KOPT-K1 (cell line): ENCODE data around the gene LAMB4.

ENCODE experiments used
- H3K27ac ChIP-seq: fragments of 200-600 bp; sonication (generic); 2 replicates; pipeline ENCODE4 v1.5.1; 2016; ENCODE audit warnings: antibody characterized with exemption, mild to moderate bottlenecking, low read depth, low read length; ENCODE audit not compliant: poor library complexity, severe bottlenecking
- H3K36me3 ChIP-seq: fragments of 200-600 bp; sonication (generic); 2 replicates; pipeline ENCODE4 v1.5.1; 2017; ENCODE audit warnings: antibody characterized with exemption, mild to moderate bottlenecking, low read length, moderate library complexity; ENCODE audit not compliant: insufficient read depth
- H3K9me3 ChIP-seq: fragments of 200-600 bp; sonication (generic); 2 replicates; pipeline ENCODE4 v1.5.1; 2017; ENCODE audit warnings: antibody characterized with exemption, low read length, mild to moderate bottlenecking; ENCODE audit not compliant: insufficient read depth, poor library complexity, severe bottlenecking

Gene LAMB4

DNA sequence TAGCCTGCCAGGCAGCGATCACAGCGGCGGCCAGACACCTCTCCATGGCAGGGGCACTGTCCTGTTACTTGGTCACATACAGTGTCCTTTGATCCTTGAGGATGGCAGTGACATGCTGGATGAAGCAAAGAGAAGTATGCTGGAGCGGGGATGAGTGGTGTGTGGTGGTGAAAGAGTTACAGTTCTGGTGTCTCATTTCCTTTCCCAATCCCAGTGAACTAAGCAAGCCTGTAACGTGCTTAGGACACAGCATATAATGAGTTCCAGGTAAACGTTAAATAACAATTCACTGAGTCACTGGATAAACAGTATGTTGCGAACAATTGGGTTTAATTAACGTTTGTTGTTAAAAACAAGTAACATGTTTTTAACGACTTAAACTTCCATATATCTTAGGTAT, 63.7 kb downstream of the LAMB4 start:
- Histone ChIP-seq H3K27ac (no peak overlapping the region), H3K36me3 (no peaks in the 10 kb centered on the region), H3K9me3 (no peaks in the 10 kb centered on the region)

DNA sequence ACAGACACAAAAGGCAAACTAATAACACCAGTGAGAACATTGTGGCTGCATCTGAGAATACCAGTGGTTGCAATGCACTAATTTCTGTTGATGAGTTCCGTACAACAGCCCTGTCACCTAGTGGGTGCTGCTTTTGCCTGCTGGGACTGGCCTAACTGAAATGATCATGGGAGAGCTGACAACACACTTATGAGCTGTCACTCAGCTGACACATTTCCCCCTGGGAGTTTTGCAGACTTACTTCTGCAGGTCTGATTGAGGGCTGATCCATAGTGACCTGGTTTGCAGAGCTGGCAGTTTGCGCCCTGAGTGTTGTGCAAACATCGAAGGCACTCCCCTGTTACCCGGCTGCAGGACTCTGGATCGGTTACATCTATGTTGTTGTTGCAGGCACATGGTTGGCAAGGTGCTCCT, 66.6 kb downstream of the LAMB4 start:
- H3K36me3 ChIP-seq = no peaks in the 10 kb centered on the region

DNA sequence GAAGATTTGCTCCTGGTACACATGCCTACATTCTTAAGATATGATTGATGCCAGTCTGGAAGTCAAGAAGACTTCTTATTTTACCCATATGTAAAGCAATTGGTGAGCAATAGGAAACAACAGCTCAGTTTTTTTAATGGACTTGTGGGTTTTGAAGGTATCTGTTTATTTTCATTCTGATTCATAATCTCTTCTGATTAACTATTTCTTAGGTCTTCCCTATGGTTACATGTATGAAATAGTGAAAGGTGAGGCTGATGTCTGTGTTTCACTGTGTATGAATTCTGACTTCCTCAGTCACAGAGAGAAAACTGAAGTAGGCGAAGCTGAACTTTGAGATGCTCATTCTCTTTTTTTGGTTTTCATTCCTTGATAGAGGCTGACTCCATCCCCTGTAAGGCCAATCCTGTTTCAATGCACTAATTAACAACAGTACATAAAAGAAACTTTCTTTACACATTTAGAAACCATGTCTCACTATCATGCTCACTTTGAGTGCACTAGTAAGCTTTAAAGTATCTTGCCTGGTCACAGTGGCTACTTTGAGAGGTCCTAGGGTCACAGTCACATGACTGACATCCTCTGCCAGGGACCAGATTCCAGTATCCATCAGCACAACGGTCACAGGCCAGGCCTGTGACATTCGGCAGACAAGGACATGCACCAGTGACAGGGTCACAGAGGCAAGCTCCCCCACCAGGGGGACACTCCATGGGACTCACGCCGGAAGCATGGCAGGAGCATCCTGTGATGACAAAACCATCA, 67.7 kb downstream of the LAMB4 start:
- Histone ChIP-seq H3K9me3 (no peaks in the 10 kb centered on the region), H3K27ac (no peak overlapping the region), H3K36me3 (no peaks in the 10 kb centered on the region)

More for the DNA sequence above, 66.6 kb downstream of the LAMB4 start:
- no peaks in the 10 kb centered on the region for H3K9me3 ChIP-seq
- H3K27ac ChIP-seq = no peak overlapping the region

DNA sequence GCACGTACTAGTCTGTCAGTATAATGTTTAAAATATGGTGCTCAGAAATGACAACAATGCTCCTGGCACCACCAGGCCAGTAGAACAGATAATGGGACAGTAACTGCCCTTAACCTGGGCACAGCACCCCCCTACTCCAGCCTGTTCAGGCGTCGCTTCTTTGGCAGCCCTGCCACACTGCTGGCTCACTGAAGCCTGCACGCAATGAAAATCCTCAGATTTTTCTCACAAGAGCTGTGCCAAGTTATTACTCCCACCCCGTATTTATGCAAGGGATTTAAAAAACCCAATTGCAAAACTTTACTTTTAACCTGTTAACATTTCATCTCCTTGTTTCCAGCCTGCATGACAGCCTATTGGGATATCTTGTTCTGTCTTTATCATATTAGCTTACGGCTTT, 70.6 kb downstream of the LAMB4 start:
- H3K27ac ChIP-seq = no peak overlapping the region
- no peaks in the 10 kb centered on the region for H3K9me3 ChIP-seq
- no peaks in the 10 kb centered on the region for H3K36me3 ChIP-seq

DNA sequence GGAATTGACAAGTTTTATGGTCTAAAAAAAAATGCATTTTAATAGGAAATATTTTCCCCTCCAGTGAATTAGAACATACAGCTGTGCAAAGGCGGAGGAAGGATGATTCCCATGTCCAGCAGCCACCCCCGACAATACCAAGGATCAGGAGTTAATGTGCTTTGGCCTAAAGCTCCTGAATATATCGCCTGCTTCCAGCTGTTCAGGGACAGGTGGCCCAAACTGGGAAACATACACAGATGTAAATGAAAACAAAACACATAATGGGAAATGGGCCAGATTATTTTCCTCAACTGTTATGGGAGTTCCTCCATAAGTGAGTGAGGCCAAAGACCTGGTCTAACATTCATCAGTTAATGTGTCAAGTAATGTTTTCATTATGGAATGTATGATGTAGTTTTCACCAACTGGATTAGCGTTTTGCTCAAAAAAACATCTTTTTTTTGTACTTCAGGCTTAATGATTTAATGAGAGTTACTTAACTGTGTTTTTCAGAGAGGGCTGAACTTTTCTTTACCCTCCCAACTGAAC, 72.1 kb downstream of the LAMB4 start:
- Histone ChIP-seq H3K36me3 (no peaks in the 10 kb centered on the region), H3K9me3 (no peaks in the 10 kb centered on the region), H3K27ac (no peak overlapping the region)

DNA sequence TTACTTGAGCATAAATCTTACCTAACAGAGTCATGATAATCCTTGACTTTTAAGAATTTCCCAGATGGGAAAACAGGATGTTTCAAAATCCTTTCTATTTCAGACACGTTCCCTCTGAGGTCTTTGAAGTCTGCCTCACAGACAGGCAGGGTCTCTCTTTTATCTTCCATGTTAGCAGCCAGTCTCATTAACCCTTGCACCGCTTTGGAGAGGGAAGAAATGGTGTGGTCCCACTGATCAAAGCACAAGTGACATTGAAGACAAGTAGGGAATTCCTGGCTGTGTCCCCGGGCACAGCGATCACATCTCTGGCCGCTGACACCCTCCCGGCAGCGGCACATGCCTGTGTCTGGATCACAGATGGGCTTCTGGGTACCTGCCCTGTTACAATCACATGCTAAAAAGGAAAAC, 74.5 kb downstream of the LAMB4 start:
- Histone ChIP-seq H3K9me3 (no peaks in the 10 kb centered on the region), H3K36me3 (no peaks in the 10 kb centered on the region), H3K27ac (no peak overlapping the region)

DNA sequence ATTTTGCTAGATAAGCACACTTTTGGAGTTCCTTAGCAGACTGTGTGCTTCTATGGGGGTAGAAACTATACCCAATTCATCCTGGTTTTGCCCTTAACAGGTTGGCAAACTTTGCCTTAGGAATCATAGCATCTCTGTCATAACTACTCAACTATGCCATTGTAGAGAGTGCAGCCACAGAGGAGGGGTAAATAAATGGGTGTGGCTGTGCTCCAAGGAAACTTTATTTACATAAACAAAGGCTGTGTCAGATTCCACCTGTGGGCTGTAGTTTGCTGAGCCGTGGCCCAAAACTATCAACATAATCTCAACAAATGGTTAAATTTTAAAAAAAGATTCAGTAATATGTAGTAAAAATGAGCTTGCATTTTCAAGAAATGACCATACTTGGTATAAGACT, 75.6 kb downstream of the LAMB4 start:
- Histone ChIP-seq H3K9me3 (no peaks in the 10 kb centered on the region), H3K27ac (no peak overlapping the region), H3K36me3 (no peaks in the 10 kb centered on the region)

DNA sequence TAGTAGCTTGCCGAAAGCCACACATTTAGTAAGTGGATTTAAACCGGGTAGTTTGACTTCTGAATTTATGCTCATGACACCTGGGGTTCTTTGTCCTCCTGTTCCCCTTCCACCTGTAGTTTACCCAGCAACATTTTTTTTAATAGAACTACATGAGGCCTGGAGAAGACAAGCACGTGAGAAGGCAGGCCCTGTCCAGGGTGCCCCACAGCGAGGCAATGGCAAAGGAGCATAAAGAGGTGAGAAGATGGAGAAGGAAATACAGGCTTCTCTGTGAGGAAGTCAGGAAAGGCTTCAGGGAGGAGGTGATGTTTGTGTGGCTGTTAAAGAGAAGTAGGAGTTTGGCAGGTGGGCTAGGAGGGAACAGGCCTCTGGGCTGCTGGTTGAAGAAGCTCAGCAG, 76.9 kb downstream of the LAMB4 start:
- Histone ChIP-seq H3K27ac (no peak overlapping the region), H3K9me3 (no peaks in the 10 kb centered on the region), H3K36me3 (no peaks in the 10 kb centered on the region)

DNA sequence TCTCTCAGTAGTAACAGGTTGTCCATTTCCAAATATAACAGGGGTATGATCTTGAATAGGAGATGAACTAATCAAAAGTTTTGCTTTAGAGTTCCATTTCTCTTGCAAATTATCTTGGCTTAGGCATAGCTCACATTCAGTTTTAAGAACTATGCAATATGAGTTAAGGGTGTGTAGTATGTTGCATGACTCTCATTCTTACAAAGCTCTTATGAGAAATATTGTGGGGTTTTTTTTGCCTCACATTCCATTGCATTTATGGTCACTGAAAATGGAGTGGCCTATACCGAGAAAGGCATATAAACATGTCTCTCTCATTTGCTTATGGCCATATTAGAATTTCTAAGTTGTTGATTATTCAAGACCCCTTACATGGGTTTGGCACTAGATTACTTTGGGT, 78.7 kb downstream of the LAMB4 start:
- Histone ChIP-seq H3K9me3 (no peaks in the 10 kb centered on the region), H3K36me3 (no peaks in the 10 kb centered on the region), H3K27ac (no peak overlapping the region)

DNA sequence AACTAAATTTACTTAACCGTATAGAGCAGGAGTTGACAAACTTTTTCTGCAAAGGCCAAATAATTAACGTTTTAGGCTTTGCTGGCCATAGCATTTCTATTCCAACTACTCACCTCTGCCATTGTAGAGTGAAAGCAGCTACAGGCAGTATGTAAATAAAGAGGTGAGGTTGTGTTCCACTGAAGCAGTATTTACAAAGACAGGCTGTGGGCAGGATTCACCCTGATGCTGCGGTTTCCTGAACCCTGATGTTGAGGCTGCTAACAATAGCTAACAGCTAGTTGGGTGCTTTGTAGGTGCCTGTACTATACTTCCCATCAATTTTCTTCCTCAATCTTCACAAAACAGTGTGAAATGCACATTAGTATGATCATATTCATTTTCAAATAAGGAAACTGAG, 80.2 kb downstream of the LAMB4 start:
- Histone ChIP-seq H3K27ac (no peak overlapping the region), H3K9me3 (no peaks in the 10 kb centered on the region), H3K36me3 (no peaks in the 10 kb centered on the region)

DNA sequence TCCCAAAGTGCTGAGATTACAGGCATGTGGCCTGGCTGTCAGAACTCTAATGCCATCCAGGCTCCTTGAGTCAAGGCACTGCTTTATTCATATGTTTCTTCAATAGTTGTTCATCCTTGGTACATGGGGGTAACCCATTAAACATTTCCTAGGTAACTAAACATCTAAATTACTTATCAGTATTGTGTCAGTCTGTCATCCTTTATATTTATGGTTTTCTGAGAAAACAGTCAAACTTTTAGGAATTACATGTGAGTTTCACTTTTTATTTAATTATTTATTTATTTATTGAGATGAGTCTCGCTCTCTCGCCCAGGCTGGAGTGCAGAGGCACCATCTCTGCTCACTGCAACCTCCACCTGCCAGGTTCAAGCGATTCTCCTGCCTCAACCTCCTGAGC, 81.7 kb downstream of the LAMB4 start:
- H3K9me3 ChIP-seq = no peaks in the 10 kb centered on the region
- H3K27ac ChIP-seq = no peak overlapping the region
- no peaks in the 10 kb centered on the region for H3K36me3 ChIP-seq

DNA sequence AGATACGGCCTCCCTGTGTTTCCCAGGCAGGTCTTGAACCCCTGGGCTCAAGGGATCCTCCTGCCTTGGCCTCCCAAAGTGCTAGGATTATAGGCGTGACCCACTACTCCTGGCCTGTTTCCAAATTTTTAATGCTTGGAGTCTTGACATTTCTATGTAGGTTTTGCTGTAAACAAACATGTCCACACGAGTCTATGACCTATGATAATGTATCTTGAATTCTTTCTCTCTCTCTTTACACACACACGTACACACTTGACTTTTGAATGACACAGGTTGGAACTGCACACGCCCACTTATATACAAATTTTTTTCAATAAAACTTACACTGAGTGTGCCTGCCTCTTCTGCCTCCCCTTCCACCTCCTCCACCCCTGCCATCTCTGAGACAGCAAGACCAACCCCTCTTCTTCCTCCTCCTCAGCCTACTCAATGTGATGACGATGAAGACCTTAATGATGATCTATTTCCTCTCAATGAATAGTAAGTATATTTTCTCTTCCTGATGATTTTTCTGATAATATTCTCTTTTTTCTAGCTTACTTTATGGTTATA, 83.1 kb downstream of the LAMB4 start:
- Histone ChIP-seq H3K9me3 (no peaks in the 10 kb centered on the region), H3K27ac (no peak overlapping the region), H3K36me3 (no peaks in the 10 kb centered on the region)

DNA sequence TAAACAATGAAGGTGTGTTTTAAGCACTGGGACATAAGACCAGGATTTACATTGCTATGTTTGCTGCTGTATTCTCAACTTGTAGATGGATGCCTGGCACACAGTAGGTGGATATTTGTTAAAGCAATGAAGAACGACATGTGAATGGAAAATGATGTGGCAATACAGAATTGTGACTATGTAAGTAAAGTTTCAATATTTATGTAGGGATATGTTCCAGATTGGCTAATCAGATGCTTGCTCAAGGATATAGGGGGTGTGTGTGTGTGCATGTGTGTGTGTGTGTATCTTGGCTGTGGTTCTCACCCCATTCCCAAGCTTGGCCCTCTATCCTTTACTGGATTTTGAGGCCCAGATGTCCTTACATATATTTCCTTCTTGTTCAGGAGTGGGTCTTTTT, 84.5 kb downstream of the LAMB4 start:
- Histone ChIP-seq H3K27ac (no peak overlapping the region), H3K9me3 (no peaks in the 10 kb centered on the region), H3K36me3 (no peaks in the 10 kb centered on the region)

DNA sequence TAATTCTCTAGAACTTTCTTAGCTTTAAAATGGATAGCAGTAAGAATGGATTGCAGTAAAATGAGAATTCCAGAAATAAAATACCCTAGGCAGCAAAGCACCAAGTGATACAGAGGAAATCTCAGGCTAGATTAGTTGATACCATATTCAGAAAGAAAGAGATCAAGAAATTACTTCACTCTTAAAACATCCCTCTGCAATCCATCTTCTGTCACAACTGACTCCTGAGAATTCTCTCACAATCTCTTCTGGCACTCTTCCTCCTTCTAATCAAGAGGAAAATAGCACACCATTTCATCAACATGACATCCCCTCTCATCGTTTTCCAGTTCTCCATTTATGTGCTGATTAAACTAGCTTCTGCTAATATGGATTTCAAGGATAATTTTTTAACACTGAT, 85.0 kb downstream of the LAMB4 start:
- H3K36me3 ChIP-seq = no peaks in the 10 kb centered on the region
- H3K27ac ChIP-seq = no peak overlapping the region
- no peaks in the 10 kb centered on the region for H3K9me3 ChIP-seq

DNA sequence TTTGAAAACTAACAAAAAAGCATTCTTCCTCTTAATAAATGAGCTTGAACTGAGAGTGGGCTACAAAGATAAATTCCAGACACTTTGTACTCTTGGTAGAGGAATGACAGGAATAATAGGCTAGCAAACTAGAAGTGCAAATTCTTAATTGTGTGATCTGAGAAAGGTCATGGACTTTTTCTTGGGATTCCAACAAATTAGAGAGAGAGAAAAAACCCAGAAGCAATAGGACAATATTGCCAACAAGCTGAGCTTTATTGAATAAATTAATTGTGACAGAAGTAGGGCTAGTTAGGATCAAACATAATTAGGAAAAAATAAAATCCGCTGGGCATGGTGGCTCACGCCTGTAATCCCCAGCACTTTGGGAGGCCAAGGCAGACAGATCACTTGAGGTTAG, 85.8 kb downstream of the LAMB4 start:
- Histone ChIP-seq H3K27ac (no peak overlapping the region), H3K36me3 (no peaks in the 10 kb centered on the region)

DNA sequence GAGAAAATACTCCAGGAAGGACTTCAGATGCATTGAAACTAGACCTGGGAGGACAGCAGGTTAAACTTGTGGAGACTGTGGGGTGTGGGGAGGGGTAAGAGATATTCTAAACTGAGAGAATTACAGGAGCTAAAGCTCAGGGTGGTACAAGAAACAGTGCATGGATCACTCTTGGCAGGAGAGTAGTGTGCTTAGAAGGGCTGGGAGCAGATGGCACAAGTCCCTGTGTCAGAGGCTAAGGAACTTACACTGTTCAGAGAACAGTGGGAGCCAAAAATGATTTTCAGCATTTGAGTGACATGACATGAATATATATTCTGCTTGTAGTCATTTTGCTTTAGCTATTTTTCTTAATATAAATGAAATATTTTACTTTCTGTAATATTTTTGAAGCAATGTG, 91.2 kb downstream of the LAMB4 start:
- Histone ChIP-seq H3K36me3 (no peaks in the 10 kb centered on the region), H3K27ac (no peak overlapping the region), H3K9me3 (no peaks in the 10 kb centered on the region)

More for the DNA sequence above, 85.8 kb downstream of the LAMB4 start:
- H3K9me3 ChIP-seq = no peaks in the 10 kb centered on the region
